H1 (cell line): ENCODE measurements around the gene ABHD16A. TPM values are rescaled to one million over a fixed set of nuclear protein-coding genes. Genes with fewer than 3 reads are reported as not detected.

Experiments used
- CTCF ChIA-PET: fragments of 300-600 bp; sonication (Branson Sonifier 250); formaldehyde crosslinking; loops from one replicate; lab custom pipeline; 2021; ENCODE audit not compliant: partially characterized antibody; lab: Charles Lee
- POLR2A ChIA-PET: fragments of 300-600 bp; sonication (Branson Sonifier 250); formaldehyde crosslinking; loops from one replicate; lab custom pipeline; 2021; ENCODE audit warnings: inconsistent platforms; ENCODE audit not compliant: partially characterized antibody; lab: Charles Lee
- DNase-seq, 2 experiments: peaks; one replicate each; pipeline versions ENCODE4 v3.0.0 to v3.0.0-alpha.2; 2010 to 2022; ENCODE audit warnings: low spot score in 2 of 2, low read depth in 1 of 2, mixed read lengths in 1 of 2
- FAIRE-seq: peaks from 2 replicates; lab custom pipeline; 2011; peaks lifted over from hg19 to GRCh38; lab: Jason Lieb, UNC
- H2AFZ ChIP-seq: 2 replicates; pipeline ENCODE4 v1.8.1; 2012; ENCODE audit warnings: low read length, inconsistent platforms
- H2AK5ac ChIP-seq: 2 replicates; pipeline ENCODE4 v1.6.1; 2013; ENCODE audit warnings: low read depth, low read length
- H2BK120ac ChIP-seq: replicated peaks from 2 replicates; pipeline ENCODE3; 2013; ENCODE audit warnings: low read depth, low read length, inconsistent platforms
- H2BK12ac ChIP-seq: 2 replicates; pipeline ENCODE4 v1.6.1; 2013; ENCODE audit warnings: low read depth, low read length
- H2BK15ac ChIP-seq: 2 replicates; pipeline ENCODE4 v1.6.1; 2013; ENCODE audit warnings: low read length
- H2BK20ac ChIP-seq: 2 replicates; pipeline ENCODE4 v1.6.1; 2013; ENCODE audit warnings: low read length
- H2BK5ac ChIP-seq: 2 replicates; pipeline ENCODE4 v1.6.1; 2013; ENCODE audit warnings: low read depth, low read length
- H3K14ac ChIP-seq: 2 replicates; pipeline ENCODE4 v1.6.1; 2013; ENCODE audit warnings: inconsistent platforms; ENCODE audit not compliant: insufficient read length
- H3K18ac ChIP-seq: 2 replicates; pipeline ENCODE4 v1.6.1; 2013; ENCODE audit warnings: low read length; ENCODE audit errors: extremely low read depth
- H3K23ac ChIP-seq: 2 replicates; pipeline ENCODE4 v1.6.1; 2013; ENCODE audit warnings: inconsistent platforms; ENCODE audit not compliant: insufficient read length
- H3K23me2 ChIP-seq: 2 replicates; pipeline ENCODE4 v1.6.1; 2013; ENCODE audit warnings: low read depth, low read length
- H3K27ac ChIP-seq: 2 replicates; pipeline ENCODE4 v1.6.1; 2011; ENCODE audit warnings: low read depth, low read length, inconsistent platforms
- H3K27me3 ChIP-seq, 4 experiments: replicated peaks in 1 of 4; 1 replicate in 1 of 4; 2 replicates in 3 of 4; pipeline versions ENCODE4 v1.6.1 to v1.8.1; 2011 to 2013; ENCODE audit warnings: low read length in 3 of 4, mild to moderate bottlenecking in 3 of 4, inconsistent platforms in 2 of 4, mixed read lengths in 2 of 4, moderate library complexity in 1 of 4; ENCODE audit not compliant: control insufficient read depth in 3 of 4, insufficient read depth in 3 of 4; ENCODE audit errors: extremely low read depth in 1 of 4
- H3K36me3 ChIP-seq, 4 experiments: 2 replicates each; pipeline versions ENCODE4 v1.6.1 to v1.8.1; 2011 to 2013; ENCODE audit warnings: mild to moderate bottlenecking in 4 of 4, low read length in 3 of 4, moderate library complexity in 2 of 4, control low read depth in 1 of 4, inconsistent platforms in 1 of 4; ENCODE audit not compliant: insufficient read depth in 4 of 4, control insufficient read depth in 2 of 4
- H3K4ac ChIP-seq: replicated peaks from 2 replicates; pipeline ENCODE3; 2013; ENCODE audit warnings: low read length, low read depth, mixed read lengths, inconsistent platforms; ENCODE audit not compliant: insufficient read length
- H3K4me1 ChIP-seq, 4 experiments: replicated peaks in 1 of 4; 1 replicate in 1 of 4; 2 replicates in 3 of 4; pipeline versions ENCODE4 v1.6.1 to v1.8.1; 2011 to 2013; ENCODE audit warnings: low read length in 3 of 4, inconsistent platforms in 2 of 4, mixed read lengths in 1 of 4; ENCODE audit not compliant: insufficient read depth in 4 of 4, control insufficient read depth in 3 of 4
- H3K4me2 ChIP-seq, 2 experiments: 2 replicates each; pipeline versions ENCODE4 v1.6.1 to v1.8.1; 2011 to 2013; ENCODE audit warnings: low read depth in 2 of 2, low read length in 2 of 2, control low read depth in 1 of 2, inconsistent platforms in 1 of 2, mild to moderate bottlenecking in 1 of 2; ENCODE audit not compliant: insufficient read depth in 1 of 2
- H3K4me3 ChIP-seq, 4 experiments: fragments of 200-600, 300-600 bp in 1 of 4; sonication (generic), shearing (Covaris generic), sonication (Bioruptor Twin) in 1 of 4; 2 replicates each; pipeline versions ENCODE4 v1.5.1 to v1.8.1; 2011 to 2016; ENCODE audit warnings: low read length in 4 of 4, low read depth in 3 of 4, control low read depth in 2 of 4, inconsistent platforms in 2 of 4, mild to moderate bottlenecking in 2 of 4, mixed read lengths in 1 of 4, moderate library complexity in 1 of 4; ENCODE audit not compliant: insufficient read depth in 2 of 4; ENCODE audit errors: extremely low read depth in 1 of 4
- H3K56ac ChIP-seq: replicated peaks from 2 replicates; pipeline ENCODE3; 2013; ENCODE audit warnings: low read depth, mild to moderate bottlenecking, mixed read lengths, low read length, inconsistent platforms; ENCODE audit not compliant: insufficient read length
- H3K79me1 ChIP-seq: 2 replicates; pipeline ENCODE4 v1.6.1; 2013; ENCODE audit warnings: low read depth, low read length, control low read depth
- H3K79me2 ChIP-seq, 2 experiments: 2 replicates each; pipeline versions ENCODE4 v1.6.1 to v1.8.1; 2012 to 2013; ENCODE audit warnings: low read length in 2 of 2, mild to moderate bottlenecking in 2 of 2, inconsistent platforms in 1 of 2; ENCODE audit not compliant: insufficient read depth in 2 of 2, control insufficient read depth in 1 of 2
- H3K9ac ChIP-seq, 4 experiments: replicated peaks in 1 of 4; 1 replicate in 1 of 4; 2 replicates in 3 of 4; pipeline versions ENCODE4 v1.6.1 to v1.8.1; 2011 to 2013; ENCODE audit warnings: low read depth in 3 of 4, low read length in 3 of 4, control low read depth in 2 of 4, mild to moderate bottlenecking in 2 of 4, moderate library complexity in 2 of 4, inconsistent platforms in 1 of 4; ENCODE audit errors: extremely low read depth in 1 of 4
- H3K9me3 ChIP-seq, 2 experiments: 2 replicates each; pipeline versions ENCODE4 v1.6.1 to v1.8.1; 2012 to 2013; ENCODE audit warnings: mild to moderate bottlenecking in 2 of 2, moderate library complexity in 2 of 2, control low read depth in 1 of 2, inconsistent platforms in 1 of 2, low read depth in 1 of 2, low read length in 1 of 2, mixed read lengths in 1 of 2; ENCODE audit not compliant: insufficient read depth in 2 of 2
- H4K20me1 ChIP-seq, 2 experiments: replicated peaks in 1 of 2; 2 replicates each; pipeline versions ENCODE3 to v1.8.1; 2011 to 2013; ENCODE audit warnings: inconsistent platforms in 2 of 2, low read length in 2 of 2, mild to moderate bottlenecking in 1 of 2; ENCODE audit not compliant: insufficient read depth in 2 of 2, control insufficient read depth in 1 of 2
- H4K5ac ChIP-seq: 2 replicates; pipeline ENCODE4 v1.6.1; 2013; ENCODE audit warnings: low read length, low read depth, mixed read lengths, inconsistent platforms; ENCODE audit not compliant: insufficient read length
- H4K8ac ChIP-seq: 2 replicates; pipeline ENCODE4 v1.8.0; 2013; ENCODE audit warnings: mild to moderate bottlenecking, moderate library complexity, low read length, inconsistent platforms; ENCODE audit not compliant: insufficient read depth; ENCODE audit errors: extremely low read depth
- H4K91ac ChIP-seq: replicated peaks from 2 replicates; pipeline ENCODE3; 2013; ENCODE audit warnings: low read length, mixed read lengths, inconsistent platforms; ENCODE audit not compliant: insufficient read length
- JUND ChIP-seq: IDR thresholded peaks from 2 replicates; pipeline ENCODE4 v1.6.1; 2011; ENCODE audit warnings: mild to moderate bottlenecking, improper control_type of control experiment, low read length
- RXRA ChIP-seq: IDR thresholded peaks from 2 replicates; pipeline ENCODE4 v1.6.1; 2011; ENCODE audit warnings: low read depth, mild to moderate bottlenecking, low read length, moderate library complexity; ENCODE audit not compliant: insufficient read depth
- SP1 ChIP-seq: IDR thresholded peaks from 2 replicates; pipeline ENCODE4 v1.6.1; 2011; ENCODE audit warnings: low read depth, low read length
- WGBS, 2 experiments: shearing (Covaris generic) in 1 of 2; methylation state at CpG; one replicate each; pipeline versions ENCODE4 v1.1.6 to v1.1.7; 2013 to 2015; ENCODE audit warnings: low lambda C conversion rate in 2 of 2, mixed read lengths in 2 of 2, inconsistent platforms in 1 of 2, low coverage in 1 of 2, missing lambda C conversion rate in 1 of 2; ENCODE audit not compliant: insufficient replicate concordance in 2 of 2, insufficient coverage in 1 of 2, insufficient read length in 1 of 2; ENCODE audit errors: extremely low coverage in 1 of 2, missing lambda C conversion rate in 1 of 2; 5-methylcytosine and 5-hydroxymethylcytosine counted together
- polyA plus RNA-seq, 7 experiments: library from polyadenylated mRNA; depleted of rRNA in 3 of 7; stranded (reverse) in 5 of 7; unstranded in 2 of 7; fragments of >200 nt in 5 of 7; fragments of 200-250 nt in 2 of 7; gene quantifications; 1 replicate in 5 of 7; 2 replicates in 1 of 7; 4 replicates in 1 of 7; pipeline versions ENCODE4 v1.2.1 to v1.2.3, GENCODE V29; 2011 to 2013; ENCODE audit warnings: missing spikeins in 2 of 7, mixed read lengths in 2 of 7
- total RNA-seq: library from RNA; stranded (reverse); fragmentation: NEBNext Ultra II Directional; extraction: Animal tissue kit (Norgen Biotek cat#: 25700); gene quantifications from 2 replicates; pipeline ENCODE4 v1.2.1, GENCODE V29; 2021

ABHD16A gene
- total and polyA plus RNA-seq, 2 of the 8 experiments (the other 6 are each of a cell fraction or from before 2014, with no cell fraction given) = 32.9 to 40.2 TPM

- 96% methylated on average over 3 of the region's 3 CpGs; no CpG with 5 or more reads in 1 of the 2 experiments for WGBS, 2 experiments
- H3K23ac ChIP-seq = no peak overlapping the region
- no peak for FAIRE-seq
- H4K8ac ChIP-seq = no peak overlapping the region
- H4K5ac ChIP-seq = no peak overlapping the region
- H3K4me1 ChIP-seq = peaks cover 0 to 15% (median 14%) of the 10 kb centered on the region in 4 experiments; a peak in 6 of 7 replicates
- H3K27ac ChIP-seq = no peak overlapping the region
- no peaks in the 10 kb centered on the region for H4K20me1 ChIP-seq
- ChIA-PET CTCF (interaction anchor here (0.9 to 3.7 kb wide), 3 partner anchors 13 to 44 kb away, joined by 3 to 18 read pairs (median 4); no protein-coding TSS in a partner anchor), POLR2A (interaction anchor here (0.6 to 7.2 kb wide), 7 partner anchors 16 to 181 kb away, joined by 3 to 73 read pairs (median 4); partner anchors contain the start of genes CLIC1, DDX39B, GPANK1 and MSH5)
- H3K23me2 ChIP-seq = no peaks in the 10 kb centered on the region
- no peaks in the 10 kb centered on the region for H3K79me2 ChIP-seq
- no peaks in the 10 kb centered on the region for H3K9me3 ChIP-seq
- H2AFZ ChIP-seq = no peak overlapping the region
- no peak overlapping the region for H3K9ac ChIP-seq
- no peak overlapping the region for H3K56ac ChIP-seq
- H2AK5ac ChIP-seq = no peak overlapping the region
- H3K14ac ChIP-seq = no peak overlapping the region
- no peak overlapping the region for H3K18ac ChIP-seq
- H3K79me1 ChIP-seq = no peaks in the 10 kb centered on the region
- no peak overlapping the region for H2BK20ac ChIP-seq
- no peak overlapping the region for H3K4me2 ChIP-seq
- H3K4me3 ChIP-seq = no peak overlapping the region
- no peak overlapping the region for H2BK15ac ChIP-seq
- no peak overlapping the region for H3K4ac ChIP-seq
- no peak overlapping the region for H2BK12ac ChIP-seq
- no peak overlapping the region for H2BK120ac ChIP-seq
- no peak for DNase-seq
- H3K36me3 ChIP-seq = peaks cover 0 to 7% (median 4%) of the 10 kb centered on the region in 4 experiments; a peak in 5 of 8 replicates
- no peak overlapping the region for H2BK5ac ChIP-seq
- no peak overlapping the region for H4K91ac ChIP-seq
- no peaks in the 10 kb centered on the region for H3K27me3 ChIP-seq
- TF ChIP-seq JUND (no peak), SP1 (no peak), RXRA (no peak)
These were observed 19.0 kb upstream of the ABHD16A start for GRCh38 chr6:31722173-31722572.
